ENCODE data around the gene PTGIS. TPM values are rescaled to one million over a fixed set of nuclear protein-coding genes. Genes with fewer than 3 reads are reported as not detected.

PTGIS gene
- total RNA-seq, 2 donors from 2014 or later: 9.9 to 10.9 TPM

GRCh38 chr20:49507741-49508434, 60.0 kb downstream of the PTGIS start:
- no peak overlapping the region for H3K27ac ChIP-seq
- DNase-seq (no peak), ATAC-seq (no peak)
- 63 to 76% methylated on average over 20 to 21 of the region's 21 CpGs for WGBS, 2 donors
- peaks cover 0 to 3% of the 10 kb centered on the region in 2 donors for H3K27me3 ChIP-seq
- intact Hi-C loops (cut with DNase I): loop anchor here (10.0 kb wide), 1 partner anchor 173 kb away; no protein-coding TSS in a partner anchor
- no peaks in the 10 kb centered on the region for H3K4me1 ChIP-seq
- H3K9me3 ChIP-seq: no peaks in the 10 kb centered on the region
- no peak for TF ChIP-seq CTCF (IDR thresholded peaks at IDR 0.05)
- TF ChIP-seq POLR2A (IDR thresholded peaks at IDR 0.05): no peak
- H3K36me3 ChIP-seq (replicated peaks in 1 of 2; ENCODE audit: insufficient read depth in 1 of 2, low read depth in 2 of 2): no peaks in the 10 kb centered on the region
- no peak overlapping the region for H3K4me3 ChIP-seq

- ATAC-seq: no peak
- H3K4me1 ChIP-seq: no peaks in the 10 kb centered on the region
- DNase-seq: peak in 3 of 4 donors; percentile 25 to 31 (median 31)
- TF ChIP-seq CTCF (IDR thresholded peaks at IDR 0.05) (no peak), POLR2A (IDR thresholded peaks at IDR 0.05) (no peak)
- peaks cover 0 to 3% of the 10 kb centered on the region in 2 donors for H3K27me3 ChIP-seq
- H3K9me3 ChIP-seq: no peaks in the 10 kb centered on the region
- WGBS, 2 donors: 44 to 45% methylated on average over 4 to 8 of the region's 9 CpGs
- no peak overlapping the region for H3K4me3 ChIP-seq
- H3K36me3 ChIP-seq (replicated peaks in 1 of 2; ENCODE audit: insufficient read depth in 1 of 2, low read depth in 2 of 2): no peaks in the 10 kb centered on the region
- H3K27ac ChIP-seq: no peak overlapping the region
- intact Hi-C loops (cut with DNase I): loop anchor here (10.0 kb wide), 1 partner anchor 171 kb away; no protein-coding TSS in a partner anchor
These were observed 62.4 kb downstream of the PTGIS start for GRCh38 chr20:49505518-49505917.

GRCh38 chr20:49503176-49503575, 64.8 kb downstream of the PTGIS start:
- Histone ChIP-seq H3K4me1 (no peaks in the 10 kb centered on the region), H3K4me3 (no peak overlapping the region), H3K9me3 (no peaks in the 10 kb centered on the region), H3K27ac (no peak overlapping the region), H3K27me3 (peaks cover 0 to 3% of the 10 kb centered on the region in 2 donors), H3K36me3 (replicated peaks in 1 of 2; ENCODE audit: insufficient read depth in 1 of 2, low read depth in 2 of 2) (no peaks in the 10 kb centered on the region)
- intact Hi-C loops (cut with DNase I): loop anchor here (10.0 kb wide), 1 partner anchor 168 kb away; no protein-coding TSS in a partner anchor
- no peak for ATAC-seq
- TF ChIP-seq POLR2A (IDR thresholded peaks at IDR 0.05) (no peak), CTCF (IDR thresholded peaks at IDR 0.05) (no peak)
- DNase-seq: no peak
- 59 to 72% methylated on average over 5 to 6 of the region's 6 CpGs for WGBS, 2 donors

- ATAC-seq: no peak
- TF ChIP-seq CTCF (IDR thresholded peaks at IDR 0.05) (no peak), POLR2A (IDR thresholded peaks at IDR 0.05) (no peak)
- Histone ChIP-seq H3K36me3 (replicated peaks in 1 of 2; ENCODE audit: insufficient read depth in 1 of 2, low read depth in 2 of 2) (no peaks in the 10 kb centered on the region), H3K4me3 (no peak overlapping the region), H3K9me3 (no peaks in the 10 kb centered on the region), H3K27ac (no peak overlapping the region), H3K27me3 (peaks cover 0 to 3% of the 10 kb centered on the region in 2 donors), H3K4me1 (no peaks in the 10 kb centered on the region)
- intact Hi-C loops (cut with DNase I): loop anchor here (10.0 kb wide), 1 partner anchor 167 kb away; no protein-coding TSS in a partner anchor
- no peak for DNase-seq
- 70 to 83% methylated on average over 3 of the region's 3 CpGs for WGBS, 2 donors
These were observed 66.0 kb downstream of the PTGIS start for GRCh38 chr20:49501917-49502316.

- no peaks in the 10 kb centered on the region for H3K4me1 ChIP-seq
- no peak overlapping the region for H3K27ac ChIP-seq
- no peak for TF ChIP-seq POLR2A (IDR thresholded peaks at IDR 0.05)
- no peak for DNase-seq
- H3K9me3 ChIP-seq: no peaks in the 10 kb centered on the region
- H3K36me3 ChIP-seq (replicated peaks in 1 of 2; ENCODE audit: insufficient read depth in 1 of 2, low read depth in 2 of 2): no peaks in the 10 kb centered on the region
- H3K4me3 ChIP-seq: no peak overlapping the region
- WGBS, 2 donors: 46 to 57% methylated on average over 1 of the region's 1 CpG
- ATAC-seq: no peak
- intact Hi-C loops (cut with DNase I): no loop called here
- no peaks in the 10 kb centered on the region for H3K27me3 ChIP-seq
These were observed 70.6 kb downstream of the PTGIS start for GRCh38 chr20:49497398-49497669.

Measured in body of pancreas (tissue), 4 donors.